HEK293 (cell line): Measurements from ENCODE around the gene PCDH15.

ENCODE experiments used
- CTCF ChIA-PET: fragments of 350-600 bp; formaldehyde crosslinking; extraction: SDS; loops from one replicate; lab custom pipeline; 2021; ENCODE audit warnings: antibody characterized with exemption; lab: Yijun Ruan, JAX
- POLR2A ChIA-PET: fragments of 300-600 bp; formaldehyde crosslinking; extraction: SDS; loops from one replicate; lab custom pipeline; 2020; ENCODE audit warnings: antibody characterized with exemption, inconsistent platforms; lab: Yijun Ruan, JAX
- H3K27ac ChIP-seq: fragments of 200-500 bp; sonication (Bioruptor generic); 2 replicates; pipeline ENCODE4 v1.5.1; 2014; ENCODE audit warnings: low read depth, low read length, control low read depth, inconsistent platforms; ENCODE audit errors: extremely low read depth
- H3K36me3 ChIP-seq, 2 experiments: fragments of 200-500 bp in 1 of 2; sonication (Bioruptor generic) in 1 of 2; 1 replicate in 1 of 2; 2 replicates in 1 of 2; pipeline ENCODE4 v1.5.1; 2014 to 2017; ENCODE audit warnings: inconsistent platforms in 2 of 2, low read length in 2 of 2; ENCODE audit not compliant: control insufficient read depth in 2 of 2, insufficient read depth in 1 of 2
- H3K4me1 ChIP-seq: fragments of 200-500 bp; sonication (Bioruptor generic); 2 replicates; pipeline ENCODE4 v1.5.1; 2014; ENCODE audit warnings: mild to moderate bottlenecking, low read length, inconsistent platforms; ENCODE audit not compliant: control insufficient read depth, insufficient read depth
- H3K4me3 ChIP-seq: 2 replicates; pipeline ENCODE4 v1.5.1; 2011; ENCODE audit warnings: low read depth, mild to moderate bottlenecking, control low read depth, low read length, moderate library complexity
- H3K9me3 ChIP-seq: fragments of 200-500 bp; sonication (Bioruptor generic); 2 replicates; pipeline ENCODE4 v1.5.1; 2014; ENCODE audit warnings: low read depth, low read length, inconsistent platforms; ENCODE audit not compliant: control insufficient read depth, insufficient read depth
- HOXA7 ChIP-seq: sonication (generic); formaldehyde crosslinking; IDR thresholded peaks from 2 replicates; pipeline ENCODE4 v1.8.1; 2022; ENCODE audit warnings: missing genetic modification reagents, borderline replicate concordance
- ZNF501 ChIP-seq: fragments of 450-650 bp; formaldehyde crosslinking; IDR thresholded peaks from 2 replicates; pipeline ENCODE4 v1.5.1; 2016; ENCODE audit warnings: missing biosample characterization, missing genetic modification characterization
- ZNF600 ChIP-seq: fragments of 450-650 bp; formaldehyde crosslinking; IDR thresholded peaks from 2 replicates; pipeline ENCODE4 v1.5.1; 2016; ENCODE audit warnings: missing biosample characterization, missing genetic modification characterization
- TF ChIP-seq, protein P1 (sequence below): fragments of 450-650 bp; formaldehyde crosslinking; IDR thresholded peaks from 2 replicates; pipeline ENCODE4 v1.5.0; 2017; ENCODE audit warnings: missing biosample characterization, missing genetic modification characterization, borderline replicate concordance
- TF ChIP-seq, protein P2 (sequence below): fragments of 450-650 bp; formaldehyde crosslinking; IDR thresholded peaks from 2 replicates; pipeline ENCODE4 v1.5.1; 2016; ENCODE audit warnings: missing biosample characterization, missing genetic modification characterization
- TF ChIP-seq, protein P3 (sequence below): fragments of 450-650 bp; IDR thresholded peaks from 2 replicates; pipeline ENCODE4 v1.5.1; 2018; ENCODE audit warnings: missing biosample characterization, missing genetic modification characterization
- TF ChIP-seq, protein P4 (sequence below): fragments of 450-650 bp; formaldehyde crosslinking; IDR thresholded peaks from 2 replicates; pipeline ENCODE4 v1.5.1; 2016; ENCODE audit warnings: missing biosample characterization, missing genetic modification characterization, borderline replicate concordance
- TF ChIP-seq, protein P5 (sequence below): fragments of 450-650 bp; formaldehyde crosslinking; IDR thresholded peaks from 2 replicates; pipeline ENCODE4 v1.5.1; 2016; ENCODE audit warnings: missing biosample characterization, missing genetic modification characterization

PCDH15 gene

DNA sequence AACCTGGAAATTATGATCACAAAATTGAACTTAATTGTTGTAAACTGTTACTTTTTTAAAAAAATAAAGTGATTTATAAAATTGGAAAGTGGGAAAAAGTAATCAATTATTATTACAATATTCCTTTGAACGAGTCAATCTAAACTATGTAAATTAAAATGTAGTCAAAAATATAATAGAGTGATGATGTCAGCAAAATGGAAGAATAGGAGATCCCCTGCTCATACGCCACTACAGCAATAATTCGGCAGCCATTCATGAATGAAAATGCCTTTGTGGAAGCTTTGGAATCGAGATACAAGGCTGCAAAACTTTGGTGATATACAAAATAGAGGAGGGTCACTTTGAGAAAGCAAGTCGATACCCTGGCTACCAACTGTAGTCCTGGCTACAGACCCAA, 36.4 kb upstream of the PCDH15 start (continued):
- TF ChIP-seq, protein P1, sequence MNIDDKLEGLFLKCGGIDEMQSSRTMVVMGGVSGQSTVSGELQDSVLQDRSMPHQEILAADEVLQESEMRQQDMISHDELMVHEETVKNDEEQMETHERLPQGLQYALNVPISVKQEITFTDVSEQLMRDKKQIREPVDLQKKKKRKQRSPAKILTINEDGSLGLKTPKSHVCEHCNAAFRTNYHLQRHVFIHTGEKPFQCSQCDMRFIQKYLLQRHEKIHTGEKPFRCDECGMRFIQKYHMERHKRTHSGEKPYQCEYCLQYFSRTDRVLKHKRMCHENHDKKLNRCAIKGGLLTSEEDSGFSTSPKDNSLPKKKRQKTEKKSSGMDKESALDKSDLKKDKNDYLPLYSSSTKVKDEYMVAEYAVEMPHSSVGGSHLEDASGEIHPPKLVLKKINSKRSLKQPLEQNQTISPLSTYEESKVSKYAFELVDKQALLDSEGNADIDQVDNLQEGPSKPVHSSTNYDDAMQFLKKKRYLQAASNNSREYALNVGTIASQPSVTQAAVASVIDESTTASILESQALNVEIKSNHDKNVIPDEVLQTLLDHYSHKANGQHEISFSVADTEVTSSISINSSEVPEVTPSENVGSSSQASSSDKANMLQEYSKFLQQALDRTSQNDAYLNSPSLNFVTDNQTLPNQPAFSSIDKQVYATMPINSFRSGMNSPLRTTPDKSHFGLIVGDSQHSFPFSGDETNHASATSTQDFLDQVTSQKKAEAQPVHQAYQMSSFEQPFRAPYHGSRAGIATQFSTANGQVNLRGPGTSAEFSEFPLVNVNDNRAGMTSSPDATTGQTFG: no peak
- TF ChIP-seq, protein P2, sequence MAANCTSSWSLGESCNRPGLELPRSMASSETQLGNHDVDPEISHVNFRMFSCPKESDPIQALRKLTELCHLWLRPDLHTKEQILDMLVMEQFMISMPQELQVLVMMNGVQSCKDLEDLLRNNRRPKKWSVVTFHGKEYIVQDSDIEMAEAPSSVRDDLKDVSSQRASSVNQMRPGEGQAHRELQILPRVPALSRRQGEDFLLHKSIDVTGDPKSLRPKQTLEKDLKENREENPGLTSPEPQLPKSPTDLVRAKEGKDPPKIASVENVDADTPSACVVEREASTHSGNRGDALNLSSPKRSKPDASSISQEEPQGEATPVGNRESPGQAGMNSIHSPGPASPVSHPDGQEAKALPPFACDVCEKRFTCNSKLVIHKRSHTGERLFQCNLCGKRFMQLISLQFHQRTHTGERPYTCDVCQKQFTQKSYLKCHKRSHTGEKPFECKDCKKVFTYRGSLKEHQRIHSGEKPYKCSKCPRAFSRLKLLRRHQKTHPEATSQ (tag by site-specific recombination): no peak
- TF ChIP-seq, protein P3, sequence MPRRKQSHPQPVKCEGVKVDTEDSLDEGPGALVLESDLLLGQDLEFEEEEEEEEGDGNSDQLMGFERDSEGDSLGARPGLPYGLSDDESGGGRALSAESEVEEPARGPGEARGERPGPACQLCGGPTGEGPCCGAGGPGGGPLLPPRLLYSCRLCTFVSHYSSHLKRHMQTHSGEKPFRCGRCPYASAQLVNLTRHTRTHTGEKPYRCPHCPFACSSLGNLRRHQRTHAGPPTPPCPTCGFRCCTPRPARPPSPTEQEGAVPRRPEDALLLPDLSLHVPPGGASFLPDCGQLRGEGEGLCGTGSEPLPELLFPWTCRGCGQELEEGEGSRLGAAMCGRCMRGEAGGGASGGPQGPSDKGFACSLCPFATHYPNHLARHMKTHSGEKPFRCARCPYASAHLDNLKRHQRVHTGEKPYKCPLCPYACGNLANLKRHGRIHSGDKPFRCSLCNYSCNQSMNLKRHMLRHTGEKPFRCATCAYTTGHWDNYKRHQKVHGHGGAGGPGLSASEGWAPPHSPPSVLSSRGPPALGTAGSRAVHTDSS: no peak

DNA sequence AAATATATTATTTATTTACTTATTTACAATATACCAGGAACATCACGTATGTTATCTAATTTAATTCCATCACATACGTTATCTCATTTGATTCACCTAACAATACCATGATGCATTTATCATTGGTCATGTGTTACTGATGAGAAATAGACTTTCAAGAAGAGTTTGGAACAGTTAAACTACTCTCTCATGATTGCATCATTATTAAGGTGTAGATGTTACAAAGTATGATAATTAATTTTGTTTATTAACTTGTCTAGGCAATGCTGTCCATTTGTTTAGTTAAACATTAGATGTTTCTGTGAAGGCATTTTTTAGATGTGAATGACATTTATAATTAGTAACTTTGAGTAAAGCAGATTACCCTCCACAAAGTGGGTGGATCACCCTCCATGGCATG, 32.0 kb upstream of the PCDH15 start:
- ChIA-PET CTCF (no interaction called here), POLR2A (no interaction called here)
- H3K4me3 ChIP-seq: no peak overlapping the region
- H3K27ac ChIP-seq: no peak overlapping the region
- no peaks in the 10 kb centered on the region for H3K9me3 ChIP-seq
- TF ChIP-seq, protein P4, sequence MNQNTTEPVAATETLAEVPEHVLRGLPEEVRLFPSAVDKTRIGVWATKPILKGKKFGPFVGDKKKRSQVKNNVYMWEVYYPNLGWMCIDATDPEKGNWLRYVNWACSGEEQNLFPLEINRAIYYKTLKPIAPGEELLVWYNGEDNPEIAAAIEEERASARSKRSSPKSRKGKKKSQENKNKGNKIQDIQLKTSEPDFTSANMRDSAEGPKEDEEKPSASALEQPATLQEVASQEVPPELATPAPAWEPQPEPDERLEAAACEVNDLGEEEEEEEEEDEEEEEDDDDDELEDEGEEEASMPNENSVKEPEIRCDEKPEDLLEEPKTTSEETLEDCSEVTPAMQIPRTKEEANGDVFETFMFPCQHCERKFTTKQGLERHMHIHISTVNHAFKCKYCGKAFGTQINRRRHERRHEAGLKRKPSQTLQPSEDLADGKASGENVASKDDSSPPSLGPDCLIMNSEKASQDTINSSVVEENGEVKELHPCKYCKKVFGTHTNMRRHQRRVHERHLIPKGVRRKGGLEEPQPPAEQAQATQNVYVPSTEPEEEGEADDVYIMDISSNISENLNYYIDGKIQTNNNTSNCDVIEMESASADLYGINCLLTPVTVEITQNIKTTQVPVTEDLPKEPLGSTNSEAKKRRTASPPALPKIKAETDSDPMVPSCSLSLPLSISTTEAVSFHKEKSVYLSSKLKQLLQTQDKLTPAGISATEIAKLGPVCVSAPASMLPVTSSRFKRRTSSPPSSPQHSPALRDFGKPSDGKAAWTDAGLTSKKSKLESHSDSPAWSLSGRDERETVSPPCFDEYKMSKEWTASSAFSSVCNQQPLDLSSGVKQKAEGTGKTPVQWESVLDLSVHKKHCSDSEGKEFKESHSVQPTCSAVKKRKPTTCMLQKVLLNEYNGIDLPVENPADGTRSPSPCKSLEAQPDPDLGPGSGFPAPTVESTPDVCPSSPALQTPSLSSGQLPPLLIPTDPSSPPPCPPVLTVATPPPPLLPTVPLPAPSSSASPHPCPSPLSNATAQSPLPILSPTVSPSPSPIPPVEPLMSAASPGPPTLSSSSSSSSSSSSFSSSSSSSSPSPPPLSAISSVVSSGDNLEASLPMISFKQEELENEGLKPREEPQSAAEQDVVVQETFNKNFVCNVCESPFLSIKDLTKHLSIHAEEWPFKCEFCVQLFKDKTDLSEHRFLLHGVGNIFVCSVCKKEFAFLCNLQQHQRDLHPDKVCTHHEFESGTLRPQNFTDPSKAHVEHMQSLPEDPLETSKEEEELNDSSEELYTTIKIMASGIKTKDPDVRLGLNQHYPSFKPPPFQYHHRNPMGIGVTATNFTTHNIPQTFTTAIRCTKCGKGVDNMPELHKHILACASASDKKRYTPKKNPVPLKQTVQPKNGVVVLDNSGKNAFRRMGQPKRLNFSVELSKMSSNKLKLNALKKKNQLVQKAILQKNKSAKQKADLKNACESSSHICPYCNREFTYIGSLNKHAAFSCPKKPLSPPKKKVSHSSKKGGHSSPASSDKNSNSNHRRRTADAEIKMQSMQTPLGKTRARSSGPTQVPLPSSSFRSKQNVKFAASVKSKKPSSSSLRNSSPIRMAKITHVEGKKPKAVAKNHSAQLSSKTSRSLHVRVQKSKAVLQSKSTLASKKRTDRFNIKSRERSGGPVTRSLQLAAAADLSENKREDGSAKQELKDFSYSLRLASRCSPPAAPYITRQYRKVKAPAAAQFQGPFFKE: no peak
- TF ChIP-seq, protein P5, sequence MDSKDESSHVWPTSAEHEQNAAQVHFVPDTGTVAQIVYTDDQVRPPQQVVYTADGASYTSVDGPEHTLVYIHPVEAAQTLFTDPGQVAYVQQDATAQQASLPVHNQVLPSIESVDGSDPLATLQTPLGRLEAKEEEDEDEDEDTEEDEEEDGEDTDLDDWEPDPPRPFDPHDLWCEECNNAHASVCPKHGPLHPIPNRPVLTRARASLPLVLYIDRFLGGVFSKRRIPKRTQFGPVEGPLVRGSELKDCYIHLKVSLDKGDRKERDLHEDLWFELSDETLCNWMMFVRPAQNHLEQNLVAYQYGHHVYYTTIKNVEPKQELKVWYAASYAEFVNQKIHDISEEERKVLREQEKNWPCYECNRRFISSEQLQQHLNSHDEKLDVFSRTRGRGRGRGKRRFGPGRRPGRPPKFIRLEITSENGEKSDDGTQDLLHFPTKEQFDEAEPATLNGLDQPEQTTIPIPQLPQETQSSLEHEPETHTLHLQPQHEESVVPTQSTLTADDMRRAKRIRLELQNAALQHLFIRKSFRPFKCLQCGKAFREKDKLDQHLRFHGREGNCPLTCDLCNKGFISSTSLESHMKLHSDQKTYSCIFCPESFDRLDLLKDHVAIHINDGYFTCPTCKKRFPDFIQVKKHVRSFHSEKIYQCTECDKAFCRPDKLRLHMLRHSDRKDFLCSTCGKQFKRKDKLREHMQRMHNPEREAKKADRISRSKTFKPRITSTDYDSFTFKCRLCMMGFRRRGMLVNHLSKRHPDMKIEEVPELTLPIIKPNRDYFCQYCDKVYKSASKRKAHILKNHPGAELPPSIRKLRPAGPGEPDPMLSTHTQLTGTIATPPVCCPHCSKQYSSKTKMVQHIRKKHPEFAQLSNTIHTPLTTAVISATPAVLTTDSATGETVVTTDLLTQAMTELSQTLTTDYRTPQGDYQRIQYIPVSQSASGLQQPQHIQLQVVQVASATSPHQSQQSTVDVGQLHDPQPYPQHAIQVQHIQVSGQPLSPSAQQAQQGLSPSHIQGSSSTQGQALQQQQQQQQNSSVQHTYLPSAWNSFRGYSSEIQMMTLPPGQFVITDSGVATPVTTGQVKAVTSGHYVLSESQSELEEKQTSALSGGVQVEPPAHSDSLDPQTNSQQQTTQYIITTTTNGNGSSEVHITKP (tag by site-specific recombination): no peak
- TF ChIP-seq HOXA7 (CRISPR knock-in tag) (no peak), ZNF600 (tag by site-specific recombination) (no peak), ZNF501 (tag by site-specific recombination) (no peak)
- no peaks in the 10 kb centered on the region for H3K36me3 ChIP-seq
- no peaks in the 10 kb centered on the region for H3K4me1 ChIP-seq
